GM12872 (cell line): Measurements from ENCODE around the gene ANKMY1.

Experiments used
- TF ChIP-seq, protein P1 (sequence below): IDR thresholded peaks from 3 replicates; pipeline ENCODE4 v1.5.1; 2011; ENCODE audit warnings: low read depth, mild to moderate bottlenecking, low read length, moderate library complexity; ENCODE audit not compliant: insufficient read depth

ANKMY1 gene

DNA sequence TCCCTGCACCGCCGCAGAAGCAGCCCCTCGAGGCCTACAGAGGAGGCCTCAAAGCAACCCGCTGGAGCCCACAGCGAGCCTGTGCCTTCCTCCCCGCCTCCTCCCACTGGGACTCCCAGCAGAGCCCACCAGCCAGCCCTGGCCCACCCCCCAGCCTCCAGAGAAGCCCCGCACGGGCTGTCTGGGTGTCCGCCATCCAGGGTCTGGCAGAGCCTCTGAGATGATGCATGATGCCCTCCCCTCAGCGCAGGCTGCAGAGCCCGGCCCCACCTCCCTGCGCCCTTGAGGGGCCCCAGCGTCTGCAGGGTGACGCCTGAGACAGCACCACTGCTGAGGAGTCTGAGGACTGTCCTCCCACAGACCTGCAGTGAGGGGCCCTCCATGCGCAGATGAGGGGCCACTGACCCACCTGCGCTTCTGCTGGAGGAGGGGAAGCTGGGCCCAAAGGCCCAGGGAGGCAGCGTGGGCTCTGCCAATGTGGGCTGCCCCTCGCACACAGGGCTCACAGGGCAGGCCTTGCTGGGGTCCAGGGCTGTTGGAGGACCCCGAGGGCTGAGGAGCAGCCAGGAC, 91.1 kb downstream of the ANKMY1 start:
- TF ChIP-seq, protein P1, sequence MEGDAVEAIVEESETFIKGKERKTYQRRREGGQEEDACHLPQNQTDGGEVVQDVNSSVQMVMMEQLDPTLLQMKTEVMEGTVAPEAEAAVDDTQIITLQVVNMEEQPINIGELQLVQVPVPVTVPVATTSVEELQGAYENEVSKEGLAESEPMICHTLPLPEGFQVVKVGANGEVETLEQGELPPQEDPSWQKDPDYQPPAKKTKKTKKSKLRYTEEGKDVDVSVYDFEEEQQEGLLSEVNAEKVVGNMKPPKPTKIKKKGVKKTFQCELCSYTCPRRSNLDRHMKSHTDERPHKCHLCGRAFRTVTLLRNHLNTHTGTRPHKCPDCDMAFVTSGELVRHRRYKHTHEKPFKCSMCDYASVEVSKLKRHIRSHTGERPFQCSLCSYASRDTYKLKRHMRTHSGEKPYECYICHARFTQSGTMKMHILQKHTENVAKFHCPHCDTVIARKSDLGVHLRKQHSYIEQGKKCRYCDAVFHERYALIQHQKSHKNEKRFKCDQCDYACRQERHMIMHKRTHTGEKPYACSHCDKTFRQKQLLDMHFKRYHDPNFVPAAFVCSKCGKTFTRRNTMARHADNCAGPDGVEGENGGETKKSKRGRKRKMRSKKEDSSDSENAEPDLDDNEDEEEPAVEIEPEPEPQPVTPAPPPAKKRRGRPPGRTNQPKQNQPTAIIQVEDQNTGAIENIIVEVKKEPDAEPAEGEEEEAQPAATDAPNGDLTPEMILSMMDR, result no peak

DNA sequence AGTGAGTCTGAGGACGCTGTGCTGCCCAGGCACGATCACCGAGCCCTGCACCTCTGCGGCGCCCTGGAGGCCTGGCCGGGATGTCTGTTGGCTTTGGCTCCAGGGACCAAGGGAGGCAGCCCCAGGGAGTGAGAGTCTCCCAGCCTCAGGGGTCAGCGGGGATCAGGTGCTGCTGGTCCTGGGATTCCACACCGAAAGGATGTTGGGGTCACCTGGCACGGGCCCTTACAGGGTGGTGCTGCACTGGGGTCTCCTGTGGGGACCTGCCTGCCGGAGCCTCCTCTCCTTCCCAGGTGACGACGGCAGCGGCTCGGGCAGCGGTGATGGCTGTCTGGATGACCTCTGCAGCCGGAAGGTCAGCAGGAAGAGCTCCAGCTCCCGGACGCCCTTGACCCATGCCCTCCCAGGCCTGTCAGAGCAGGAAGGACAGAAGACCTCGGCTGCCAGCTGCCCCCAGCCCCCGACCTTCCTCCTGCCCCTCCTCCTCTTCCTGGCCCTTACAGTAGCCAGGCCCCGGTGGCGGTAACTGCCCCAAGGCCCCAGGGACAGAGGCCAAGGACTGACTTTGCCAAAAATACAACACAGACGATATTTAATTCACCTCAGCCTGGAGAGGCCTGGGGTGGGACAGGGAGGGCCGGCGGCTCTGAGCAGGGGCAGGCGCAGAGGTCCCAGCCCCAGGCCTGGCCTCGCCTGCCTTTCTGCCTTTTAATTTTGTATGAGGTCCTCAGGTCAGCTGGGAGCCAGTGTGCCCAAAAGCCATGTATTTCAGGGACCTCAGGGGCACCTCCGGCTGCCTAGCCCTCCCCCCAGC, 91.8 kb downstream of the ANKMY1 start:
- TF ChIP-seq, protein P1, result no peak

DNA sequence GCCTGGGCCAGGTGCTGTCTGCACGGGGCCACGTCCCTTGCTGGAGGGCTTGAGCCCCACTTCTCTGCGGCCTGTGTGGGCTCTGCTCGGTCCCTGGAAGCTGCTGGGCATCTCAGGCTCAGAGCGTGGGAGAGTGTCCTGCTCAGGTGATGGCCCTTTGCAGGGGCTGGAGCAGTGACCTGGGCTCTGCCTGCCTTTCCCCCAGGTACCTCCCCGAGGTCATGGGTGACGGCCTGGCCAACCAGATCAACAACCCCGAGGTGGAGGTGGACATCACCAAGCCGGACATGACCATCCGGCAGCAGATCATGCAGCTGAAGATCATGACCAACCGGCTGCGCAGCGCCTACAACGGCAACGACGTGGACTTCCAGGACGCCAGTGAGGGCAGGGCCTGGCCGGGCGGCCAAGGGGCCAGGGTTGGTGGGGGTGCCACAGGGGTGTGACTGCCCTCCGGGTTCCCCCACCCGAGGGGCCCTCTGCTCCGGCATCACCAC, 92.5 kb downstream of the ANKMY1 start:
- TF ChIP-seq, protein P1, result no peak

DNA sequence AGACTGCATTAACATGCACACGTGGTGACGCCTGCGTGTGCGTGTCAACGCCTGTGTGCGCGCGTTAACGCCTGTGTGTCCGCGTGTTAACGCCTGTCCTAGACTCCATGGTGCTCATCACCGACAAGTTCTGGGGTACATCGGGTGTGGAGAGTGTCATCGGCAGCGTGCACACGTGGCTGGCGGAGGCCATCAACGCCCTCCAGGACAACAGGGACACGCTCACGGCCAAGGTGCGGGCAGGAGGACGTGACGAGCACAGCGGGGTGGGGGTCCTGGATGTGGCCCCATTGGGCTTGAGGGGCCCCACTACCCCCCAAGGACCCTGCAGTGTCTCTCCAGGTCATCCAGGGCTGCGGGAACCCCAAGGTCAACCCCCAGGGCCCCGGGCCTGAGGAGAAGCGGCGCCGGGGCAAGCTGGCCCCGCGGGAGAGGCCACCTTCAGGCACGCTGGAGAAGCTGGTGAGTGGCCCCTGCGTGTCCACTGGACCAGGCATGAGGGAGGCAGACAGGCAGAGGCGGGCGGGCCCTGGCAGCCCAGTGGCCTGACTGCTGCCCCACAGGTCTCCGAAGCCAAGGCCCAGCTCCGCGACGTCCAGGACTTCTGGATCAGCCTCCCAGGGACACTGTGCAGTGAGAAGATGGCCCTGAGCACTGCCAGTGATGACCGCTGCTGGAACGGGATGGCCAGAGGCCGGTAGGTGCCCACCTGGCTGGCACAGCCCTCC, 93.1 kb downstream of the ANKMY1 start:
- TF ChIP-seq, protein P1, result no peak

DNA sequence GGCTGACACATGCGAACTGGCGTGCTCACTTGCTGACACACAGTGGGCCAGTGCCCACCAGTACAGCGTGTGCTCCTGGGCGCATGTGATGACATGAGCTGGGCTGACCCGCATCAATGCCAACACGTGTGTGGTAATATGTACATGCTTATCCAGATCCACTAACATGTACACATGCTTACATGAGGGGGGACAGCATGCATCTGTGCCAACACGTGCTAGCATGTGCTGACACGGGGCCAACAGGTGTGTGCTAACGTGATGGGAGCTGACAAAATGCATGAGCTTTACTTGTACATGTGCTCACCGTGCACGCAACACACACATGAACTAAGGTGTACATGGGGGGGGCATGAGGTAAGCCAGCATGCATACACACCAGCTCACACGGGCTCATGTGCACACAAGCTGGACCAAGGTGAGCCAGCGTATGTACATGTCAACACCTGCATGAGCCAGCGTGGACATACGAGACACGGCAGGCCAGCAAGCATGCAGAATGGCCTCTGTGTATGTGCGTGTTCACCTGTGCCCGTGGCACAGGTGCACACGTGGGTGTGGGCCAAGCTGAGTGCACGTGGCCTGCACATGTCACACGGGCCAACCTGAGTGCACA, 93.8 kb downstream of the ANKMY1 start:
- TF ChIP-seq, protein P1, result no peak

DNA sequence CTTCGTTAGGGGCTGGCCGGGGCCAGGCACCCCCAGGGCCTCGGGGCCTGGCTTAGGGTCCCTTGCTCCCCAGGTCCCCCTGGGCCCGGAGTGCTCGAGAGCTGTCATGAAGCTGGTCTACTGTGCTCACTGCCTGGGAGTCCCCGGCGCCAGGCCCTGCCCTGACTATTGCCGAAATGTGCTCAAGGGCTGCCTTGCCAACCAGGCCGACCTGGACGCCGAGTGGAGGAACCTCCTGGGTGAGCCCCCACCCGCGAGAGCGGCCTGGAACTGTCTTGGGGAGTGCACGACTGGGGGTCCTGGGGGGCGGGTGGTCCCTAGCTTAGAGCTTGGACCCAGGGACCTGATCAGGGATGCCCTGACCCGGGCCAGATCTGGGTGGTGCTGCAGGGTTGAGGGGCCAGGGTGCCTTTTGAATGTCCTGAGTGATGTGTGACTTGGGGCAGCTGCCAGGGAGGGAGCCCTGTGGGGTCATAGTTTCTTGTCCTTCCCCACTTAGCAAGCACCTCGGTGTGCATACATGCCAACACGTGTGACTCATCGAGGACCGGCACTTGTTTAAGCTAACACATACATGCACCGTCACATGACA, 94.4 kb downstream of the ANKMY1 start:
- TF ChIP-seq, protein P1, result no peak
